ENCODE results near the gene DOHH. TPM values are rescaled to one million over a fixed set of nuclear protein-coding genes. Genes with fewer than 3 reads are reported as not detected.

DOHH gene
- total RNA-seq, 1 donor from 2014 or later: 14.5 TPM

GRCh38 chr19:3537438-3538240 is 37.2 kb upstream of the DOHH start:
- Histone ChIP-seq H2AFZ (ENCODE audit: low read depth, low read length) (no peak overlapping the region), H3K27me3 (ENCODE audit: insufficient read depth, low read length) (no peaks in the 10 kb centered on the region), H3K4me3 (ENCODE audit: insufficient read depth, low read depth, low read length) (no peak overlapping the region), H3K9ac (ENCODE audit: low read length) (no peak overlapping the region), H3K9me3 (ENCODE audit: insufficient read depth, low read depth, low read length) (no peaks in the 10 kb centered on the region), H4K20me1 (ENCODE audit: insufficient read depth, low read length) (peaks cover 47% of the 10 kb centered on the region), H3K4me2 (ENCODE audit: low read length) (no peak overlapping the region), H3K27ac (ENCODE audit: low read depth, low read length) (no peak overlapping the region), H3K79me2 (ENCODE audit: insufficient read depth, low read length) (peaks cover 5% of the 10 kb centered on the region), H3K4me1 (ENCODE audit: insufficient read depth, low read length) (no peaks in the 10 kb centered on the region), H3K36me3 (ENCODE audit: insufficient read depth, low read length) (peaks cover 4% of the 10 kb centered on the region)
- no peak for TF ChIP-seq EZH2 (IDR thresholded peaks at IDR 0.05; ENCODE audit: insufficient read depth, low read length)
- no peak for TF ChIP-seq CTCF (IDR thresholded peaks at IDR 0.05; ENCODE audit: insufficient read depth, low read depth, low read length)
- H3K9me3 Mint-ChIP-seq (ENCODE audit: unreplicated experiment): no peaks in the 10 kb centered on the region
- H3K4me3 Mint-ChIP-seq (ENCODE audit: unreplicated experiment): peak overlapping the region; percentile 37
- H3K27me3 Mint-ChIP-seq (ENCODE audit: low read depth, unreplicated experiment): no peaks in the 10 kb centered on the region
- H3K36me3 Mint-ChIP-seq (ENCODE audit: low read depth, unreplicated experiment): peaks cover 12% of the 10 kb centered on the region
- DNase-seq (ENCODE audit: low read depth) (no peak), FAIRE-seq (no peak)
- H3K27ac Mint-ChIP-seq (ENCODE audit: unreplicated experiment): peak overlapping the region; percentile 69
- H3K4me1 Mint-ChIP-seq (ENCODE audit: low read depth, unreplicated experiment): no peaks in the 10 kb centered on the region

- Mint-ChIP-seq H3K36me3 (ENCODE audit: low read depth, unreplicated experiment) (peaks cover 14% of the 10 kb centered on the region), H3K4me3 (ENCODE audit: unreplicated experiment) (no peak overlapping the region), H3K27me3 (ENCODE audit: low read depth, unreplicated experiment) (no peaks in the 10 kb centered on the region), H3K27ac (ENCODE audit: unreplicated experiment) (no peak overlapping the region), H3K4me1 (ENCODE audit: low read depth, unreplicated experiment) (no peaks in the 10 kb centered on the region), H3K9me3 (ENCODE audit: unreplicated experiment) (no peaks in the 10 kb centered on the region)
- Histone ChIP-seq H3K4me1 (ENCODE audit: insufficient read depth, low read length) (no peaks in the 10 kb centered on the region), H4K20me1 (ENCODE audit: insufficient read depth, low read length) (peaks cover 46% of the 10 kb centered on the region), H3K9me3 (ENCODE audit: insufficient read depth, low read depth, low read length) (no peaks in the 10 kb centered on the region), H3K27me3 (ENCODE audit: insufficient read depth, low read length) (no peaks in the 10 kb centered on the region), H3K79me2 (ENCODE audit: insufficient read depth, low read length) (peaks cover 5% of the 10 kb centered on the region), H3K36me3 (ENCODE audit: insufficient read depth, low read length) (peaks cover 4% of the 10 kb centered on the region), H3K27ac (ENCODE audit: low read depth, low read length) (no peak overlapping the region), H2AFZ (ENCODE audit: low read depth, low read length) (no peak overlapping the region), H3K4me3 (ENCODE audit: insufficient read depth, low read depth, low read length) (no peak overlapping the region), H3K4me2 (ENCODE audit: low read length) (no peak overlapping the region), H3K9ac (ENCODE audit: low read length) (no peak overlapping the region)
- TF ChIP-seq CTCF (IDR thresholded peaks at IDR 0.05; ENCODE audit: insufficient read depth, low read depth, low read length): no peak
- no peak for TF ChIP-seq EZH2 (IDR thresholded peaks at IDR 0.05; ENCODE audit: insufficient read depth, low read length)
- FAIRE-seq: no peak
- no peak for DNase-seq (ENCODE audit: low read depth)
These were observed 36.6 kb upstream of the DOHH start for GRCh38 chr19:3537101-3537437.

- DNase-seq (ENCODE audit: low read depth) (no peak), FAIRE-seq (no peak)
- no peaks in the 10 kb centered on the region for H3K4me1 Mint-ChIP-seq (ENCODE audit: low read depth, unreplicated experiment)
- Histone ChIP-seq H3K4me3 (ENCODE audit: insufficient read depth, low read depth, low read length) (no peak overlapping the region), H3K79me2 (ENCODE audit: insufficient read depth, low read length) (peaks cover 5% of the 10 kb centered on the region), H3K36me3 (ENCODE audit: insufficient read depth, low read length) (peaks cover 4% of the 10 kb centered on the region), H3K27ac (ENCODE audit: low read depth, low read length) (no peak overlapping the region), H3K27me3 (ENCODE audit: insufficient read depth, low read length) (no peaks in the 10 kb centered on the region), H4K20me1 (ENCODE audit: insufficient read depth, low read length) (peaks cover 46% of the 10 kb centered on the region), H2AFZ (ENCODE audit: low read depth, low read length) (no peak overlapping the region), H3K4me1 (ENCODE audit: insufficient read depth, low read length) (no peaks in the 10 kb centered on the region), H3K4me2 (ENCODE audit: low read length) (no peak overlapping the region), H3K9me3 (ENCODE audit: insufficient read depth, low read depth, low read length) (no peaks in the 10 kb centered on the region), H3K9ac (ENCODE audit: low read length) (no peak overlapping the region)
- no peak for TF ChIP-seq EZH2 (IDR thresholded peaks at IDR 0.05; ENCODE audit: insufficient read depth, low read length)
- no peak for TF ChIP-seq CTCF (IDR thresholded peaks at IDR 0.05; ENCODE audit: insufficient read depth, low read depth, low read length)
- peaks cover 14% of the 10 kb centered on the region for H3K36me3 Mint-ChIP-seq (ENCODE audit: low read depth, unreplicated experiment)
- no peak overlapping the region for H3K4me3 Mint-ChIP-seq (ENCODE audit: unreplicated experiment)
- H3K27me3 Mint-ChIP-seq (ENCODE audit: low read depth, unreplicated experiment): no peaks in the 10 kb centered on the region
- no peaks in the 10 kb centered on the region for H3K9me3 Mint-ChIP-seq (ENCODE audit: unreplicated experiment)
- no peak overlapping the region for H3K27ac Mint-ChIP-seq (ENCODE audit: unreplicated experiment)
These were observed 36.1 kb upstream of the DOHH start for GRCh38 chr19:3536429-3537100.
